Jurkat, Clone E6-1 (cell line): ENCODE results near the gene POLR1G. TPM values are rescaled to one million over a fixed set of nuclear protein-coding genes. Genes with fewer than 3 reads are reported as not detected.

Experiments
- DNase-seq: peaks from one replicate; pipeline ENCODE4 v3.0.0-alpha.2; 2011; ENCODE audit warnings: low read depth, low spot score
- H3K4me3 ChIP-seq: 2 replicates; pipeline ENCODE4 v1.5.1; 2011; ENCODE audit warnings: mild to moderate bottlenecking, low read length, control low read depth, moderate library complexity
- polyA plus RNA-seq: library from polyadenylated mRNA; unstranded; fragments of >200 nt; gene quantifications from one replicate; pipeline ENCODE4 v1.2.1, GENCODE V29; 2012; ENCODE audit warnings: missing spikeins; ENCODE audit not compliant: insufficient read length, insufficient read depth

Gene POLR1G
- 16.2 TPM for polyA plus RNA-seq

DNA sequence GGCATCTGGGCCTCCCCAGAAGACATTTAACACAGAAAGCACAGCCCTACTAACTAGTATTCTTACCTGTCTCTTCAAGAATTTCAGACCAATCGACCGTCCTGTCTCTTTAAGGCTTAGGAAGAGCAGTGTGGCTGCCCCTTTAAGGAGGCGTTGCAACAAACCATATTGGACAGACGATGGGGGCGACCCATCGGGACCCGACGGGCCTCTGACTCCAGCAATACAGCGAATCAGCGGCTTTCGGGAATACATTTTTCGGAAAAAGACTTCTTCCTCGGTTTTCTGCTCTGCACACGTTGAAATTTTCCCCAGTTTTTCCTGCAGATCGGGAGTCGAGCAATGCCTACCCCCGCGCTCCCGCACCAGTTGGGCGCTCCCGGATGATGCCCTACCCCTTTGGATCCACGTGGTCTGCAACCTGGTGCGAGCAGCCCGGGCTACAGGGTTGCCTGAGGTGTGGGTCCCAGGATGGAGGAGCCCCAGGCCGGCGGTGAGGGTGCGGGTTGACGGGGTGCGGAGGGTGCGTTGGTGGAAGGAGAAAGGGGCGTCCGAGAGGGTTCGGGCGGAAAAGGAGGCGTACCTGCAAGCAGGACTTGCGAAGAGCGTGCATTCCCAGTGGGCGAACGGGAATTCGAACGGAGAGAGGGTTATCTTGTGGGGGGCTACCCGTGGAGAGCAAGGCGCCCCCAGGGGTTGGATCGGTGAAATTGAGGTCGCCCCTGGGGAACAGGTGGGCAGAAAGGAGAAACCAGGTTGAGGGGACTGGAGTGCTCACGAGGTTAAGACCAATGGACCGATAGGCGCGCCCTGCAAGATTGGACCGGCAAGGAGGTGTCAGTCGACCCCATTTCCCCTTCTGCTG, at the start of gene POLR1G:
Gene POLR1G (plus strand): TSS at position 419 of the 865 bp plus-strand sequence. CDS start 53 bp downstream, at position 472.
- H3K4me3 ChIP-seq, result peak within 1 kb of the TSS; percentile 98
- DNase-seq, result peak; percentile 87

DNA sequence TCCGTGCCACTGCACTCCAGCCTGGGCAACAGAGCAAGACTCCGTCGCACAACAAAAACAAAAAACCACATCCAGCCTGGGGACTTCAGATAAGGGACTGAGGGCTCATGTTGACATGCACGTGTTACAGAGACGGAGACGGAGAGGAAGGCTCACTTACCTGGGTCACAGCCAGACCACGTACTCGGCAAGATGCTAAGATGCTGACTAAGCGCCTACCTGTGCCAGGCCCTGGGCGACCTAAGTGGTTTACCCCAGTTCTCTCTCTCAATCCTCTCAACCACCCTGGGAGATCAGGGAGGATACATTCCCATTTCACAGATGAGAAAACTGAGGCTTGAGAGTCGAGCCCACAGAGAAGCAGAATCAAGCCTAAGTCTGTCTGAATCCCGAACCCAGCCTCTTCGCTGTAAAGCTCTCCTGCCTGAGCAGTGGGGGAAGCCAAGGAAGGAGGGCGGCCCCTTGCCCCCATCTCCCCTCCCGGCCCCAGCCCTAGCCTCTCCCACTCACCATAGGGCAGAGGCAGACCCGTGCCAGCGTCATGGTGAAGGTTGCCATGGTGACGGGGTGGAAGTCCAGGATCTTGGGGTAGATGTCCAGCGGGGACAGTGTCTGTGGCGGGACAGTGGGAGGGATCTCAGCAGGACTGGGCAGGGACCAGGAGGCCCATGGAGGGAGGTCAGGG, 49.5 kb upstream of the POLR1G start:
- no peak for DNase-seq

GRCh38 chr19:45357445-45357783, 49.0 kb upstream of the POLR1G start:
- no peak overlapping the region for H3K4me3 ChIP-seq
- no peak for DNase-seq

More for the DNA sequence above, 49.5 kb upstream of the POLR1G start:
- no peak overlapping the region for H3K4me3 ChIP-seq

- DNase-seq, result no peak
- H3K4me3 ChIP-seq, result no peak overlapping the region
These were observed 48.1 kb upstream of the POLR1G start for GRCh38 chr19:45358213-45358792.

- H3K4me3 ChIP-seq, result no peak overlapping the region
These were observed 44.8 kb upstream of the POLR1G start for GRCh38 chr19:45361608-45362007.

GRCh38 chr19:45362291-45362690, 44.2 kb upstream of the POLR1G start:
- DNase-seq, result no peak

More at GRCh38 chr19:45361608-45362007, 44.8 kb upstream of the POLR1G start:
- no peak for DNase-seq

DNA sequence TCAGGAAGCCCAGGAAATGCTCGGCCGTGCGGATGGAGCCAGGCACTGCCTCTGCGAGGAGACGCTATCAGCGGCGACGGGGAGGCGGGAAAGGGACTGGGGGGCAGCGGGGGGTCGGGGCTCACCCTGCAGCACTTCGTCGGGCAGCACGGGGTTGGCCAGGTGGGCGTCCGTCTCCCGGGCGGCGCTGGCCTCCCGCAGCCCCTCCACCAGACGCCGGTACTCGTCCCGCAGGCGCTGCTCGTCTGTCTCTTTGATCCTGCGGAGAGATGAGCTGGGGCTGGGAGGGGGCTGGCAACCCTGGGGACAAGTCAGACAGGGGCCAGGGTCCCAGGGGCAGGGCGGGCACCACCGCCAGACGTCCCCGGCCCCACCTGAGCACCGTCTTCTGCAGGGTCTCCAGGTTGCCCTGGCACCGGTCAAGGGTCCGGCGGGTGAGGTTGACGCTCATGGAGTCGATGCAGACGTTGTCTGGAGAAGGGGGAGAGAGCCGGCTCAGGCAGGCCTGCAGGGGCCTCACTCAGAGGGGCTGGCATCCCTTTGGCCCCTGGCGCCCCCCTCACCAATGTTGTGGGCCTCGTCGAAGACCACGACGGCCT, 42.5 kb upstream of the POLR1G start:
- no peak overlapping the region for H3K4me3 ChIP-seq
- DNase-seq, result no peak

More at GRCh38 chr19:45362291-45362690, 44.2 kb upstream of the POLR1G start:
- H3K4me3 ChIP-seq, result no peak overlapping the region

DNA sequence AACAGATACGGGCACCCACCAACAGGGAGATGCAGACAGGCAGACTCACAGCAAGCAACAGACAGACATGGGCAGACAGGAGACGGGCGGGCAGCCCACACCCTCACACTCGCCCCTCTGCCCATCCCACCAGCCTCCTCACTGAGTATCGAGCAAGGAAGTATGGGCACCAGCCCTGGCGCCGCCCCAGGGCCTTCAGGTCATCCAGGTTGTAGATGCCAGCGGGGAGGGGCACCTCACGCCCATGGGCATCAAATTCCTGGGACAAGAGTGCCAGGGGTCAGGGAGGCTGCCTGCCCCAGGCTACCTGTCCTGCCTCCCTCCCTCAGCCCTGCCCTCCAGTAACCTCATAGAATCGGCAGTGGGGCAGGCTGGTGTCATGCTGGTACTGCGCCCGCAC, 41.7 kb upstream of the POLR1G start:
- no peak for DNase-seq
- no peak overlapping the region for H3K4me3 ChIP-seq

GRCh38 chr19:45368127-45368526, 38.3 kb upstream of the POLR1G start:
- H3K4me3 ChIP-seq, result no peak overlapping the region
- no peak for DNase-seq

GRCh38 chr19:45368737-45369340, 37.6 kb upstream of the POLR1G start:
- DNase-seq, result no peak
- no peak overlapping the region for H3K4me3 ChIP-seq

GRCh38 chr19:45370410-45371204, 35.8 kb upstream of the POLR1G start, which contains the start of gene ERCC2:
TSS of gene ERCC2 (minus strand) at chr19:45370573. CDS start at chr19:45370540, 33 bp downstream.
- H3K4me3 ChIP-seq, result peak within 1 kb of the TSS; percentile 77
- DNase-seq, result peak; percentile 98

DNA sequence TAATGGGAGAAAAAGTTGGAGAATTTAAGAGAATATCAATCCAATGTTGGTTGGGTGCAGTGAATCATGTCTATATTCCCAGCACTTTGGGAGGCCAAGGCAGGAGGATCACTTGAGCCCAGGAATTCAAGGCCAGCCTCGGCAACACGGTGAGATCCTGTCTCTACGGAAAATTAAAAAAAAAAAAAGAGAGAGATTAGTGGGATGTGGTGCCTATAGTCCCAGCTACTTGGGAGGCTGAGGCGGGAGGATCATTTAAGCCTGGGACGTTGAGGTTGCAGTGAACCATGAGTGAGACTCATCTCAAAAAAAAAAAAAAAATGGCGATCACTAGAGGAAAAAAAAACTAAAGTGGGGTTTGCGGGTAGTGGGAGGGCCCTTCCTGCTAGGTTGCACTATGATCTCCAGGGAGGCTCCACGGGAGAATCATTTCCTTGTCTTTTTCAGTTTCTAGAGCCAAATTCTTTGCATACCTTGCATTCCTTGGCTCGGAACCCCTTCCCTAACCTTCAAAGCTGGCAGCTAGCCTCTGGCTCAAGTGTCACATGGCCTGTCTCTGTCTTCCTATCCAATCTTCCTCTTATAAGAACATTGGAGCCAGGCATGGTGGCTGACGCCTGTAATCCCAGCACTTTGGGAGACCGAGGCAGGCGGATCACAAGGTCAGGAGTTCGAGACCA, 30.3 kb upstream of the POLR1G start:
- H3K4me3 ChIP-seq, result no peak overlapping the region
- no peak for DNase-seq

GRCh38 chr19:45380107-45380506, 26.3 kb upstream of the POLR1G start:
- no peak for DNase-seq
- H3K4me3 ChIP-seq, result no peak overlapping the region

- H3K4me3 ChIP-seq, result no peak overlapping the region
- DNase-seq, result no peak
These were observed 24.0 kb upstream of the POLR1G start for GRCh38 chr19:45382426-45382825.

- DNase-seq, result no peak
- no peak overlapping the region for H3K4me3 ChIP-seq
These were observed 20.8 kb upstream of the POLR1G start for GRCh38 chr19:45385392-45386221.

- no peak overlapping the region for H3K4me3 ChIP-seq
- DNase-seq, result no peak
These were observed 15.1 kb upstream of the POLR1G start for GRCh38 chr19:45391346-45391745.
